GM15510 (cell line): ENCODE data around the gene SLC5A2.

Experiments used
- POLR2A ChIP-seq: IDR thresholded peaks from 3 replicates; pipeline ENCODE4 v1.6.1; 2011; ENCODE audit warnings: borderline replicate concordance; ENCODE audit not compliant: insufficient read length; ENCODE audit errors: extremely low read depth

The SLC5A2 gene

DNA sequence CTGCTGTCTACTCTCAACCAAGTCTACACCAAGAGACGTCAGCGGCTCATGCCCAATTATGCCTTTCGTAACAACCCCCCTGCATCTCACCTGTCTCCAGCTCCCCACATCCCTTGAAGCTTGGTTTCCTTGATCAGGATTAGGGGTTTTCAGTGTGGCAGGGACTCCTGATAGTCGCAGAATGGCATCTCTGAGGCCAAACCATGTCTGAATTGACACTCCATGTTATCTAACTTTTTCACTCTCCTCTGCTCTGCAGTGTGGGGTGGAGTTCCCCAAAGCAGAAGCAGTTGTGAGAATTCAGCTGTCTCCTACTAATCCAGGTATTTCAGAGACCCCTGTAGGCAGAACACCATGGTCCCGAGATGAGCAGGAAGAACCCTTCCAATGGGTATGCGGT is 39.1 kb downstream of the SLC5A2 start:
- TF ChIP-seq POLR2A = no peak

DNA sequence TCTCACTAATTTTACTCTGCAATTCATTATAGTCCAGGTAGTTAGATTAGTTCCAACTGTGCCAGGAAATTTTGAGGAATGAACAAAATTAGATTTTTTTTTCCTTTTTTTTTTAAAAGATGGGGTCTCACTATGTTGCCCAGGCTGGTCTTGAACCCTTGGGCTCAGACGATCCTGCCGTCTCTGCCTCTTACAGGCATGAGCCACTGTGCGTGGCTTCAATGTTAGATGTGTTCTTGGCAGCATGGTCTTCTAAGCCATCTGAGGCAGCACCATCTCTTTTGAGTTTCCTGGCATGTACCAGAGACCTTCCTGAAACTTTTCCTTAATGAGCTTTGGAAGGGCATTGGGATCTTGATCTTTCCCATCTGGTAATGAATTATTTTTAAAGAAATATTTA is 42.2 kb downstream of the SLC5A2 start:
- no peak for TF ChIP-seq POLR2A

DNA sequence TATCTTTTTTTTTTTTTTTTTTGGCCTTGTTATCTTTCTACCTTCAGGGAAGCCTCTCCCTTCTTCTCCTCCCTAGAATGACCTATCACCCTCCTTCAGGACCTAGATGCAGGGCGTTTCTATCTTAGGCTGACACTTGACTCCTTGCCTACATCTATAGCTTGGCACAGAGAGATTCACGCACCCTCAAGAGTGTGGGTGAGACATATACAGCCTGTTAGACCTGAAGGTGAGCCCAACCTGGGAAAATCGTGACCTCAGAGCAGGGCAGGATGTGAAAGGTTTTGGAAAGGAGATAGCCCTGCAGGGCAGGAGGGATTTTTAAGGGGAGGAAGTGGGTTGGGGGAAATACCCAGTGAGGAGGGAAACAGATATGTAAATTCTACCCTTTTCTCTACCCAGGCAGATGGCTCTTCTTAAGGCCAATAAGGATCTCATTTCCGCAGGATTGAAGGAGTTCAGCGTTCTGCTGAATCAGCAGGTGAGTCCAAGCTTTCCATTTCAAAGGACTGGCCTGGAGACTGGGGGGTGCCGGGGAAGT is 44.9 kb downstream of the SLC5A2 start, which contains the start of gene AHSP:
Gene AHSP (plus strand): TSS at position 167 of the 541 bp plus-strand sequence. CDS start 240 bp downstream, at position 407.
- TF ChIP-seq POLR2A = no peak

DNA sequence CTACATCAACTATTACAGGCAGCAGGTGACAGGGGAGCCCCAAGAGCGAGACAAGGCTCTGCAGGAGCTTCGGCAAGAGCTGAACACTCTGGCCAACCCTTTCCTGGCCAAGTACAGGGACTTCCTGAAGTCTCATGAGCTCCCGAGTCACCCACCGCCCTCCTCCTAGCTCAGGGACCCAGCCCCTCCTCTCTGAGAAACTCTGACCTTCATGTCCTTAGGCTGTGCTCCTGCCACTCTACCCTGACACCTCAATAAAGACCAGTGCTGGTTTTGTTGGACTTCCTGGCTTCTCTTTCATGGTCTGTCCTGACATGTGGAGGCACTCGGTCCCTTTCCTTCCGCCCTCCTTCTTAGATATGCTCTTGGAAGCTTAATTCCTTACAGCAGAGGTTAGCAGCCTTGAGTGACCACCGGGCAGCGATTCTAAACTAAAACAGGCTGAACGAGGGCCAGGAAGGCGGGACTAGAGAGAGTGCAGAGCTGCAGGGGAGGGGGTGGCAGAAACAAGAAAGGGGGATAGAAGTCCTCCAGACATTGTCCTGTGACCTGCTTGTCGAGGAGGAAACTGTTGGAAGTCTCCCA is 45.7 kb downstream of the SLC5A2 start:
- no peak for TF ChIP-seq POLR2A

DNA sequence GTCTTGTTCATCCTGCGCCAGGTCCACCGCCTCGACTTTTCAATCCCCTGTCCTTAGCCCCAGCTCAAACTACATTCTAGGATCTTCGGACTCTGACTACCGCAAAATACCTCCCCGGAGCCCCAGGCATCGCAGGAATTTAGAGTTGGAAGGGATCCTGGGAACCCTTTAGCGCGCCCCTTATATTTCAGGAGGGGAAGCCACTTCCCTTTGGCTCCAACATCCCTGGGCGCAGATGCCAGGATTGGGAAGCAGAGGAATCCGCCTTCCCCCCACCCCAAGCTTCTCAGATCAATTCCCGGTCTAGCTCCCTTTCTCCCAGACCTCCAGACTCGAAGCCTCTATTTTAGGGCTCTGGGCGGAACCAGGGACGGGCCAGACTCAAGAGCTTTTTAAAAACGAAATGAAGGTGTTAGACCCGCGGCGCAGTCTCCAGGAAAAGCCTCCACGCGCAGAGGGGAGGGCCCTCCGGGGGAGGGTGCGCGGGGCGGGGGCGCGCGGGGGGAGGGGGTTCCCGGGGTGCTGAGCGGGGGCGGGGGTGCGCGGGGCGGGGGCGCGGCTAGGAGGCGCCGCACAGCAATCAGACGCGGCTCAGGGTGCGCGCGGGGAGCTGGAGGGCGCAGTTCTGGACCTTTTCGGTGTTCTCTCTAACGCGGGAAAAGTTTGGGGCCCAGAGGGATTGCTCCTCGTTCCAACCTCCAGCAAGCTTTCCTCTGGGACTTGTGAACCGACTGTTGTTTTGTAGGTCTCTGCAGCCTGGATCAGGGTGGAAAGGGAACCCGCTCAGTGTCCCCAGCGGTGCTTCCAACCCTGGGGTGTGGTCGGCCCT is 46.4 kb downstream of the SLC5A2 start:
- TF ChIP-seq POLR2A = no peak

DNA sequence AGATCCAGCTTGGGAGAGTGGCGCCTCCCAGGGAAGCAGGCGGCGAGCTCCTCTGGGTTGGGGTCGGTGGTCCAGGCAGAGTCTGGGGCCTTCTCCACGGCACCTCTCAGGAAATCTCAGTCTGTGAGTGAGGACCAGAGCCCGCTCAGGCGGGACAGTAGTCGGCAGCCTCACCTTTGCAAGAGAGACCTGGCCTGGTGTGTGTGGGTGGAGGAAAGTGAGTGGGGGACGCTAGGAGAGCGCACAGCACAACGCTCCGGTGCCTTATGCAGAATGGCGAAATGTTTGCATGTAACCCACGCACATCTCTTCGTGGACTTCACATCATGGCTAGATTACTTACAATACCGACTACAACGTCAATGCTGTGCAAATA is 47.0 kb downstream of the SLC5A2 start:
- TF ChIP-seq POLR2A = no peak

DNA sequence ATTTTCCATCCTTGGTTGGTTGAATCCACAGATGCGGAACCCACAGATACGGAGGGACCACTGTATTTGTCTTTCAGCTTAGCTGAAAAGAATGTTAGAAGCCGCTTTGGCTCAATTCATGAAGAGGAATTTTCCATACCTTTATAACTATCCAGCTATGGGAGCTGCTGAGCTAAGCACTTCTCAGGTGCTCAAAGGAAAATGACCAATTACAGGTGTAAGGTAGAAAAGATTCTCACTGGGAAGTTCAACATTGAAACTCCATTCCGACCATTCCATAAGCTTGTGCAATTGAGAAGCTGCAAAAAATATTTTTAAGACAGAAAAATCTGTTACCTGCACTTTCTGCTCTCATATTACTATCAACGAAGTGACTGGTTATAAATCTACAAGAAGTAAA is 47.5 kb downstream of the SLC5A2 start:
- TF ChIP-seq POLR2A = no peak

DNA sequence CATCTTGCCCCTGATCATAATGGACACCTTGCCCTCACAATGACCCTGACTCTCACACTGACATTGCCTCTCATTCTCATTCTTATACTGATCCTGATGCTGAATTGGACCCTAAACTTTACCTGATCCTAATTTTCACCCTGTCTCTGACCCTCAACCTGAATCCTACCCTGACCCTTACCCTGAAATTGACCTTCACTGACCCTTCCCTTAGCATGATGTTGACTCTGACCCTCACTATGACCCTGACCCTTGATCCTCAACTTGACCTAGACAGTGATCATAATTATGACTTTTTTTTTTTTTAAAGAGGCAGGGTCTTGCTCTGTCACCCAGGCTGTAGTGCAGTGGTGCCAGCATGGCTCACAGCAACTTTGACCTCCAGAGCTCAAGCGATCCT is 48.2 kb downstream of the SLC5A2 start:
- no peak for TF ChIP-seq POLR2A

DNA sequence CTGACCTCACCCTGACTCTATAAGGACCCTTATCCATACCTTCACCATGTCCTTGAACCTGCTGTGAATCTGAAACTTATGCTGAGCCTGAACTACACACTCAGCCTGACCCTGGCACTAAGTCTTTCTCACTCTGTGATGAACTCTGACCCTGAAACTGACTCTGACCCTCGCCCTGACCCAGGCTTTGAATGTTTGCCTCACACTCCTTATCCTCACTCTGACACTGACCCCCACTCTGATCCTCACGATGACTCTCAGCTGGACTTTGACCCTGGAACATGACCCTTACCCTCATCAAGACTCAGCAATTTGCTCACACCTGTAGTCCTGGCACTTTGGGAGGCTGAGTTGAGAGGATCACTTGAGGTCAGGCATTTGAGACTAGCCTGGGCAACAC is 49.2 kb downstream of the SLC5A2 start:
- TF ChIP-seq POLR2A = no peak

DNA sequence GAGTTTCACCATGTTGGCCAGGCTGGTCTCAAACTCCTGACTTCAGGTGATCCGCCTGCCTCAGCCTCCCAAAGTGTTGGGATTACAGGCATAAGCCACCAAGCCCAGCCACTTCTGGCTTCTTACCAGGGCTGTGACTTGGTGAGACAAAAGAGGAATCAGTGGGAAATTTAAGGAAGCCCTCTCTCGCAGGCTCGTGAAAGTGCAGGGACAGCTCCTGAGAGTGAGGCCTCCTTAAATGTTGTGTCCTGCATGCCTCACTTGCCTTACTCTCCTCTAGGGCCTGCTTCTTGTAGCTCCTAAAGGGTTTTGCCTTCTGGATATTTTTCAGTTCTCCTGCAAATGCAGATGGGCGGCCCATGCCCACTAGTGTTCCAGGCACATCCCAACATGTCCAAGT is 50.0 kb downstream of the SLC5A2 start:
- no peak for TF ChIP-seq POLR2A

DNA sequence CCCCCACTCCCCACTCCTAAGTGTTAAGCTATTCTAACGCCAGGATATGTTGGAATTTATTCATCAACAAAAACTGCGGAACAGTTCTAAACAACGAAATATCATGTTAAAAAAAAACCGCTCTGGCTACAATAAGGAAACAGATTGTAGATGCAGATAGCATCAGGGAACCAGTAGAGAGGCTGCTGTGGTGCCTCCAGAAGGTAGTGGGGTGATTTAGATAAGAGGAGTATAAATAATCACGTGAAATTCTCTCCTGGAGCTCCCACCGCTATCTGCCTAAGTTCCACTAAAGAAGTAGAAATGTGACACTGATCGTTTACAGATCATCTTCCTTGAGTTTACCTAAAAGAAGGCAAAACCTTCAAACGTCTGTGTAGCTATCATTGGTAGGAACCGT is 52.8 kb downstream of the SLC5A2 start:
- no peak for TF ChIP-seq POLR2A

DNA sequence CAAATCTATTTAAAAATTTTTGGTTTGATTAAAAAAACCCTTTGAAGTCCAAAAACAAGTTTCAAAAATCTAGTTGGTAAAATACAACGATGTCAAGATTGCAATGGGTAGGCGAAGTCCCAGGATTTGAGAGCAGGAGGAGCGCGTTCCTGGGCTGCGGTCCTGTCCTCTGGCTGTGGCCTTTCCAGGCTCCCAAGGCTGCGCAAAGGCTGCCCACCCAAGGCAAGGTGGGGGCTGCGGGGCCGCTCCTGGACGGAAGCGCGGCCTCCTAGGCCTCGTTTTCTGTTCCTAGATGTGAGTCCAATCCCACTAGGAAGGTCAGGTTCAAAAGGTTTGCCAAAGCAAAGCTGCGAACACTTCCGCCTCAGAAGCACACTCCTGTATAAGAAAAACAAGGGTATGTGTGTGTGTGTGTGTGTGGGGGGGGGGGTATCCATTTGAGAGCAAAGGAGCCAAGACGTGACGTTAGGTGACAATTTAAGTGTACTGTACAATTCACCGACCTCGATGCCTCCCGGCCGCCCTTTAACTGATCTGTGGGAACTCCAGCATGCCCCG is 54.0 kb downstream of the SLC5A2 start:
- no peak for TF ChIP-seq POLR2A

DNA sequence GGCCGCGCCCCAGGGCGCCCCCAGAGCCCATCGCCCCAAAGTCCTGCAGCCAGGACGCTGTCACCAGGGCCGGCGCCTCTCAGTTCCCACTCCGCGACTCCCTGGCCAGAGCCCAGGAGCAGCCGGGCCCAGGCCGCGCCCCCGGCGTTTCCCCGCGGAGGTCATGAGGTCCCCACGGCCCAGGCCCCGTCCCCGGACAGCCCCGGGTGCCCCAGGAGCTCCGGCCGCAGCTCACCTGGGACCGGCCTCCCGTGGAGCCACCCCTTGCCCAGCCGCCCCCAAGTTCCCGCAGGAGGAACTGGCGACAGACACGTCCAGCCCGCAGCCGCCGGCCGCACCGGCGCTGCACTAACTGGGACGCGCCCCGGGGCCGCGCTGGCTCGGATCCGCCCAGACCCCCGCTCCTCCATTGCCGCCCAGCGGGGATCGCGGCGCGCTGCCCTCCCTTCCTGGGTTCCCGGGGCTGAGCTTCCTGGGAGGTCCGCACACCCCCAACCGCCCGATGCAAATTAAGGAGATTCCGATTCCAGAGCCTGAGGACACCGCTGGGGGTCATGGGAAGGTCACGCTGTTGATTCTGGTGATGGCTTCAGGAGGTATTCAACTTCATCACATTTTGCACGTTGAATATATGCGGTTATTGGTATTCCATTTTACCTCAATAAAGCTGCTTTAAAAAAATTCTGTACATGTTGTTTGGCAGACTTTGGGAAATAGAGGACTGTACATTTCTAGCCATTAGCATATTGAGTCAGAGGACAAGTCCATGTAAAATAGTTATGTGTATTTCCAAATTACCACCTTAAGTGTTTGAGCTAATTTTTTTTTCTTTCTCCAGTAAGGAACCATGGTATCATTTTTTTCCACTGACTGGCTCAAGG is 54.7 kb downstream of the SLC5A2 start:
- no peak for TF ChIP-seq POLR2A
